Coronary artery (tissue), 2 donors: ENCODE data around the gene REEP3.

ENCODE experiments used
- DNase-seq: peaks from one replicate; pipeline ENCODE4 v3.0.0-alpha.2; 2017; ENCODE audit warnings: low spot score
- H3K27ac ChIP-seq, 2 donors: fragments of 200-600 bp; sonication (generic); one replicate each; pipeline ENCODE4 v1.5.1; 2016 to 2019
- H3K4me3 ChIP-seq: fragments of 200-600 bp; sonication (generic); 2 replicates; pipeline ENCODE4 v1.5.1; 2016; ENCODE audit warnings: mild to moderate bottlenecking, moderate library complexity
- TF ChIP-seq, protein P1 (sequence below): fragments of 200-600 bp; sonication (generic); IDR thresholded peaks from one replicate; pipeline ENCODE4 v1.5.1; 2019; ENCODE audit warnings: antibody characterized with exemption

Gene REEP3

GRCh38 chr10:63520500-63521415, at the start of gene REEP3:
Gene REEP3 (plus strand): TSS chr10:63521401. CDS start chr10:63521546, 145 bp downstream.
- TF ChIP-seq, protein P1, sequence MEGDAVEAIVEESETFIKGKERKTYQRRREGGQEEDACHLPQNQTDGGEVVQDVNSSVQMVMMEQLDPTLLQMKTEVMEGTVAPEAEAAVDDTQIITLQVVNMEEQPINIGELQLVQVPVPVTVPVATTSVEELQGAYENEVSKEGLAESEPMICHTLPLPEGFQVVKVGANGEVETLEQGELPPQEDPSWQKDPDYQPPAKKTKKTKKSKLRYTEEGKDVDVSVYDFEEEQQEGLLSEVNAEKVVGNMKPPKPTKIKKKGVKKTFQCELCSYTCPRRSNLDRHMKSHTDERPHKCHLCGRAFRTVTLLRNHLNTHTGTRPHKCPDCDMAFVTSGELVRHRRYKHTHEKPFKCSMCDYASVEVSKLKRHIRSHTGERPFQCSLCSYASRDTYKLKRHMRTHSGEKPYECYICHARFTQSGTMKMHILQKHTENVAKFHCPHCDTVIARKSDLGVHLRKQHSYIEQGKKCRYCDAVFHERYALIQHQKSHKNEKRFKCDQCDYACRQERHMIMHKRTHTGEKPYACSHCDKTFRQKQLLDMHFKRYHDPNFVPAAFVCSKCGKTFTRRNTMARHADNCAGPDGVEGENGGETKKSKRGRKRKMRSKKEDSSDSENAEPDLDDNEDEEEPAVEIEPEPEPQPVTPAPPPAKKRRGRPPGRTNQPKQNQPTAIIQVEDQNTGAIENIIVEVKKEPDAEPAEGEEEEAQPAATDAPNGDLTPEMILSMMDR = no peak
- DNase-seq = peak; percentile 79

GRCh38 chr10:63474488-63474887, 46.7 kb upstream of the REEP3 start:
- TF ChIP-seq, protein P1 = no peak
- no peak for DNase-seq
- Histone ChIP-seq H3K27ac (no peak overlapping the region), H3K4me3 (no peak overlapping the region)

More at GRCh38 chr10:63520500-63521415, at the start of gene REEP3:
- peak within 1 kb of the TSS; percentile 99 for H3K4me3 ChIP-seq
- H3K27ac ChIP-seq = peak within 1 kb of the TSS; percentile 97 to 100

- Histone ChIP-seq H3K27ac (no peak overlapping the region), H3K4me3 (no peak overlapping the region)
- DNase-seq = no peak
- TF ChIP-seq, protein P1 = no peak
These were observed 43.3 kb upstream of the REEP3 start for GRCh38 chr10:63477927-63478326.

DNA sequence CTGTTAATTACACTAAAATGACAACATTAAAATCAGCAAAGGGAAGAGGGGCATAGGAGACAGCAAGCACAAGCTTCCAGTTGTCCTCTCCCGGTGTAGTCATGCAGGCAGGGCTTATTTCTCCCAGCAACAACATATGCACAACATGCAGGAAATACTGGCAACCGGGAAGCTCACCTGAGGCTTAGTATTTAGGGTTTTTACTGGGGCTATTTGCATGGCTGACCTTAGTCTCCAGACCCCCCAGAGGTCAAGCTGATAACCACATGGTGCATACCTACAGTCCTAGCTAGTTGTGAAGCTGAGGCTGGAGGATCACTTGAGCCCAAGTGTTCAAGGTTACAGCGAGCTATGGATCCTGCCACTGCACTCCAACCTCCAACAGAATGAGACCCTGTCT, 42.6 kb upstream of the REEP3 start:
- no peak overlapping the region for H3K4me3 ChIP-seq
- DNase-seq = no peak
- TF ChIP-seq, protein P1 = no peak
- H3K27ac ChIP-seq = no peak overlapping the region

DNA sequence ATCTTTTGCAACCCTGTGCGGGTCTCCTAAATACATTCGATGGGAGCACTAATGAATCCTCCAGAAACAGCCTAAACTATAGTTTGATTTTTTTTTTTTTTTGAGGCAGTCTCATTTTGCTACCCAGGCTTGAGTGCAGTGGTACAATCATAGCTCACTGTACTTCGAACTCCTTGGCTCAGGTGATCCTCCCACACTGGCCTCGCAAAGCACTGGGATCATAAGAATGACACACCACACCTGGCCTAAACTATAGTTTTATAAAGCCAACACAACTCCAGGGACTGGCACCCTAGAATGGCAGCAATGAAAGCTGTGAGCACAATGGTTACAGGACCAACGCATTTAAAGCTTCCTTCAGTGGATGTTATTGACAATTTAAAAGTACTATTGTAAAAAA, 41.0 kb upstream of the REEP3 start:
- H3K27ac ChIP-seq = no peak overlapping the region
- no peak overlapping the region for H3K4me3 ChIP-seq
- TF ChIP-seq, protein P1 = no peak
- DNase-seq = no peak

DNA sequence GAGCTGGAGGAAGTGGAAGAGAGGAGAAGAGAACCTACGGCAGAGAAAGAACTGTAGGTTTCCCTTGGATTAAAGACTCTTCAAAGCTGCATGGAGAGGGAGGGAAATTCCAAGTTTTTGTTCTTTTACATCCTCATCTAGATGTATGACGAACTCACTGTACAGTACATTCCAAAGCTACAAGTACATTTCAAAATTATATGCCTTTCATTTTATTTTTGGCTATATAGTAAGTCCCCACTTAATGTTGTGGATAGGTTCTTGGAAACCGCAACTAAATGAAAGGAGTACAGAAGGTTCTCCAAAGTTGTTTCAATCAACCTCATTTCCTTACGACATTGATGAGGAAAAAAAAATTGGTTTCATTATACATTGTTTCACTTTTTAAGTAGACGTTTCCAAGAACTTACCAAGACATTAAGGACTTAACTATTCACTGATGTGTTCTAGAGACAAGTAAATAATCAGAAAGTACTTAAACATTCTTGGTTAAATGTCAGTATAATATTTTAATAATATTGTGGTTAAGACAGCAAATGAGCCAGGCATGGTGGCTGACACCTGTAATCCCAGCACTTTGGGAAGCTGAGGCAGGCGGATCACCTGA, 39.3 kb upstream of the REEP3 start:
- Histone ChIP-seq H3K4me3 (no peak overlapping the region), H3K27ac (no peak overlapping the region)
- DNase-seq = no peak
- TF ChIP-seq, protein P1 = no peak

DNA sequence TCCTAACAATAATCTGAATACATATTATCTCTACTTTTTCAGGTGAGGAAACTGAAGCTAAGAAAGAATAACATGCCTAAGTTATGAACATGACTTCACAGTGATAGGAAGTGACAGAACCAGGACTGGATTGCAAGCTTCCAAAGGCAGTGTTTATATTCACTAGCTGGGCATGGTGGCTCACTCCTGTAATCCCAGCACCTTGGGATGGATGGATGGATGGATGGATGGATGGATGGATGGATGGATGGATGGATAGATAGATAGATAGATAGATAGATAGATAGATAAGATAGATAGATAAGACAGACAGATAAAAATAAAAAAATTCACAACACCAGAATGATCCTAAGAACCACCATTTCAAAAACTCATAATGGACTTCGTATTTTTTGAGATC, 37.2 kb upstream of the REEP3 start:
- no peak overlapping the region for H3K27ac ChIP-seq
- TF ChIP-seq, protein P1 = no peak
- no peak overlapping the region for H3K4me3 ChIP-seq
- no peak for DNase-seq
